Measurements from ENCODE around the gene DEDD2. TPM values are rescaled to one million over a fixed set of nuclear protein-coding genes. Genes with fewer than 3 reads are reported as not detected.
"Not testable (repeated sequence)": the region's sequence is repeated elsewhere in the genome, so short reads cannot be mapped to it uniquely, and the experiment has no call there.

Gene DEDD2
- total and polyA plus RNA-seq, 10 of the 15 experiments (the other 5 are each of a cell fraction or from before 2014, with no cell fraction given) = 2.5 to 24.7 (median 17.6) TPM

DNA sequence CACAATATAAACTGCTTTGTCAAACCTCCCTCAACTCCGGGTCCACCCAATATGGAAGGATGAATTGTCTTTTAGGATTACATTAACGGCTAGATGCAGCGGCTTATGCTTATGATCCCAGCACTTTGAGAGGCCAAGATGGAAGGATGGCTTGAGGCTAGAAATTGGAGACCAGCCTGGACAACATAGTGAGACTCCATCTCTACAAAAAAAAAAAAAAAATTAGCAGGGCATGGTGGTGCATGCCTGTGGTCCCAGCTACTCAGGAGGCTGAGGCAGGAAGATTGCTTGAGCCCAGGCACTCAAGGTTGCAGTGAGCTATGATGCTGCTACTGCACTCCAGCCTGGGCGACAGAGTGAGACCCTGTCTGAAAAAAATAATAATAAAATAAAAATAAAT, 48.6 kb upstream of the DEDD2 start:
- peaks cover 18% of the 10 kb centered on the region for H3K79me2 ChIP-seq (ENCODE audit: control insufficient read depth, insufficient read depth, low read length)
- H3K4me3 ChIP-seq; POLR2A ChIA-PET; SMC1A ChIA-PET (ENCODE audit: uncharacterized antibody, unreplicated experiment); intact Hi-C loops (cut with micrococcal nuclease; ENCODE audit: unreplicated experiment); RAD21 ChIA-PET (ENCODE audit: unreplicated experiment); H3K27ac ChIP-seq (ENCODE audit: control insufficient read depth, insufficient read depth); FAIRE-seq; H3K27me3 ChIP-seq (replicated peaks in 1 of 2; ENCODE audit: control insufficient read depth in 2 of 2, insufficient read depth in 2 of 2, low read length in 1 of 2); H2AFZ ChIP-seq (ENCODE audit: control insufficient read depth, low read depth, low read length); H3K9ac ChIP-seq (ENCODE audit: control insufficient read depth, insufficient read depth, low read length); BruUV-seq (replicated peaks); in situ Hi-C loops (cut with MboI); H3K36me3 ChIP-seq (ENCODE audit: control insufficient read depth in 2 of 2, insufficient read depth in 2 of 2, low read length in 1 of 2); H3K9me3 ChIP-seq (replicated peaks; ENCODE audit: control insufficient read depth, insufficient read depth, low read length); H3K4me2 ChIP-seq (ENCODE audit: control insufficient read depth, insufficient read depth); H4K20me1 ChIP-seq (ENCODE audit: control insufficient read depth, insufficient read depth); ATAC-seq; DNase-seq (ENCODE audit: low read depth, low spot score): not testable (repeated sequence)
- H3K4me1 ChIP-seq (ENCODE audit: control insufficient read depth, insufficient read depth, low read length) = peaks cover 13% of the 10 kb centered on the region
- 72% methylated on average over 4 of the region's 4 CpGs for WGBS (ENCODE audit: insufficient coverage, insufficient replicate concordance, low lambda C conversion rate, missing lambda C conversion rate)
- CTCF ChIA-PET = interaction anchor here (0.7 to 1.1 kb wide), 2 partner anchors 21 to 393 kb away, joined by 4 to 5 read pairs; no protein-coding TSS in a partner anchor

DNA sequence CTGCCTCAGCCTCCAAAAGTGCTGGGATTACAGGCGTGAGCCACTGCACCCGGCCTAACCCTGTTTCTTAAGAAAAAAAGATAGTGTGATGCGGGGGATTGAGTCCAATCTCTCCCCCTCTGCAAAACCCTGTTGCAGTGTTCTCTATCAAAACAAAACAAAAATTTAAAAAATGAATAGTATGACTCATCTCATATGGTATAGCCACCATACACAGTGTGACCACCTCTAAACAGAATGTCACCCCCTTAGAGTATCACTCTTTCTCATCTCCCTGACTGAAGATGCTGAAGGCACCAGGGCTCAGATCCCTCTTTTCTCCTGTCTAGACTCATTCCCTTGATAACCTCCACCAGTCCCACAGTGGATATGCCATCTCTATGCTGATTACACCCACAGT, 44.3 kb upstream of the DEDD2 start:
- POLR2A ChIA-PET = interaction anchor here (0.6 kb wide), 1 partner anchor 11 kb away, joined by 3 read pairs; no protein-coding TSS in a partner anchor
- no TSS peak for BruUV-seq (replicated peaks)
- TF ChIP-seq ATF7 (IDR thresholded peaks at IDR 0.05; ENCODE audit: low read depth) = no peak
- no peak for TF ChIP-seq FOXK2 (IDR thresholded peaks at IDR 0.05)
- no peak for TF ChIP-seq IKZF1 (conservative IDR thresholded peaks at IDR 0.05)
- TF ChIP-seq, protein P1, sequence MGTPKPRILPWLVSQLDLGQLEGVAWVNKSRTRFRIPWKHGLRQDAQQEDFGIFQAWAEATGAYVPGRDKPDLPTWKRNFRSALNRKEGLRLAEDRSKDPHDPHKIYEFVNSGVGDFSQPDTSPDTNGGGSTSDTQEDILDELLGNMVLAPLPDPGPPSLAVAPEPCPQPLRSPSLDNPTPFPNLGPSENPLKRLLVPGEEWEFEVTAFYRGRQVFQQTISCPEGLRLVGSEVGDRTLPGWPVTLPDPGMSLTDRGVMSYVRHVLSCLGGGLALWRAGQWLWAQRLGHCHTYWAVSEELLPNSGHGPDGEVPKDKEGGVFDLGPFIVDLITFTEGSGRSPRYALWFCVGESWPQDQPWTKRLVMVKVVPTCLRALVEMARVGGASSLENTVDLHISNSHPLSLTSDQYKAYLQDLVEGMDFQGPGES (IDR thresholded peaks at IDR 0.05) = no peak
- TF ChIP-seq EED (IDR thresholded peaks at IDR 0.05; ENCODE audit: low read depth) = no peak
- TF ChIP-seq ZNF274 (IDR thresholded peaks at IDR 0.05; ENCODE audit: insufficient read depth, insufficient read length) = no peak
- TF ChIP-seq, protein P2, sequence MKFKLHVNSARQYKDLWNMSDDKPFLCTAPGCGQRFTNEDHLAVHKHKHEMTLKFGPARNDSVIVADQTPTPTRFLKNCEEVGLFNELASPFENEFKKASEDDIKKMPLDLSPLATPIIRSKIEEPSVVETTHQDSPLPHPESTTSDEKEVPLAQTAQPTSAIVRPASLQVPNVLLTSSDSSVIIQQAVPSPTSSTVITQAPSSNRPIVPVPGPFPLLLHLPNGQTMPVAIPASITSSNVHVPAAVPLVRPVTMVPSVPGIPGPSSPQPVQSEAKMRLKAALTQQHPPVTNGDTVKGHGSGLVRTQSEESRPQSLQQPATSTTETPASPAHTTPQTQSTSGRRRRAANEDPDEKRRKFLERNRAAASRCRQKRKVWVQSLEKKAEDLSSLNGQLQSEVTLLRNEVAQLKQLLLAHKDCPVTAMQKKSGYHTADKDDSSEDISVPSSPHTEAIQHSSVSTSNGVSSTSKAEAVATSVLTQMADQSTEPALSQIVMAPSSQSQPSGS (IDR thresholded peaks at IDR 0.05; ENCODE audit: low read length) = no peak
- TF ChIP-seq, protein P3, sequence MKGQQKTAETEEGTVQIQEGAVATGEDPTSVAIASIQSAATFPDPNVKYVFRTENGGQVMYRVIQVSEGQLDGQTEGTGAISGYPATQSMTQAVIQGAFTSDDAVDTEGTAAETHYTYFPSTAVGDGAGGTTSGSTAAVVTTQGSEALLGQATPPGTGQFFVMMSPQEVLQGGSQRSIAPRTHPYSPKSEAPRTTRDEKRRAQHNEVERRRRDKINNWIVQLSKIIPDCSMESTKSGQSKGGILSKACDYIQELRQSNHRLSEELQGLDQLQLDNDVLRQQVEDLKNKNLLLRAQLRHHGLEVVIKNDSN (IDR thresholded peaks at IDR 0.05; ENCODE audit: borderline replicate concordance, extremely low read length, insufficient read depth, low read depth, low read length) = no peak
- no peak for TF ChIP-seq ETV6 (conservative IDR thresholded peaks at IDR 0.05 in 1 of 2, IDR thresholded peaks at IDR 0.05 in 1 of 2; ENCODE audit: borderline replicate concordance in 1 of 2, low read depth in 1 of 2)
- TF ChIP-seq SMC3 (IDR thresholded peaks at IDR 0.05; ENCODE audit: borderline replicate concordance, low read length) = no peak
- no peak for TF ChIP-seq RCOR1 (conservative IDR thresholded peaks at IDR 0.05; ENCODE audit: low read depth, low read length)
- TF ChIP-seq TCF12 (IDR thresholded peaks at IDR 0.05; ENCODE audit: low read depth, low read length) = no peak
- no peak for TF ChIP-seq ZNF622 (IDR thresholded peaks at IDR 0.05)

More for the DNA sequence above, 44.3 kb upstream of the DEDD2 start:
- WGBS (ENCODE audit: insufficient coverage, insufficient replicate concordance, low lambda C conversion rate, missing lambda C conversion rate) = 65% methylated on average over 3 of the region's 3 CpGs
- SMC1A ChIA-PET (ENCODE audit: uncharacterized antibody, unreplicated experiment) = no interaction called here
- Histone ChIP-seq H4K20me1 (ENCODE audit: control insufficient read depth, insufficient read depth) (no peaks in the 10 kb centered on the region), H3K36me3 (ENCODE audit: control insufficient read depth in 2 of 2, insufficient read depth in 2 of 2, low read length in 1 of 2) (no peaks in the 10 kb centered on the region), H3K27me3 (replicated peaks in 1 of 2; ENCODE audit: control insufficient read depth in 2 of 2, insufficient read depth in 2 of 2, low read length in 1 of 2) (no peaks in the 10 kb centered on the region), H3K79me2 (ENCODE audit: control insufficient read depth, insufficient read depth, low read length) (no peaks in the 10 kb centered on the region), H2AFZ (ENCODE audit: control insufficient read depth, low read depth, low read length) (no peak overlapping the region), H3K4me3 (no peak overlapping the region), H3K27ac (ENCODE audit: control insufficient read depth, insufficient read depth) (no peak overlapping the region), H3K9me3 (replicated peaks; ENCODE audit: control insufficient read depth, insufficient read depth, low read length) (no peaks in the 10 kb centered on the region), H3K4me1 (ENCODE audit: control insufficient read depth, insufficient read depth, low read length) (no peaks in the 10 kb centered on the region), H3K4me2 (ENCODE audit: control insufficient read depth, insufficient read depth) (no peak overlapping the region), H3K9ac (ENCODE audit: control insufficient read depth, insufficient read depth, low read length) (no peak overlapping the region)
- intact Hi-C loops (cut with micrococcal nuclease; ENCODE audit: unreplicated experiment) = no loop called here
- CTCF ChIA-PET = interaction anchor here (1.5 kb wide), 1 partner anchor 17 kb away, joined by 7 read pairs; no protein-coding TSS in a partner anchor
- in situ Hi-C loops (cut with MboI) = no loop called here
- ATAC-seq = peak; percentile 46
- FAIRE-seq = no peak
- RAD21 ChIA-PET (ENCODE audit: unreplicated experiment) = no interaction called here
- no peak for DNase-seq (ENCODE audit: low read depth, low spot score)

Measured in GM12878 (cell line).